ENCODE results near the gene SLC9A2.

The SLC9A2 gene

DNA sequence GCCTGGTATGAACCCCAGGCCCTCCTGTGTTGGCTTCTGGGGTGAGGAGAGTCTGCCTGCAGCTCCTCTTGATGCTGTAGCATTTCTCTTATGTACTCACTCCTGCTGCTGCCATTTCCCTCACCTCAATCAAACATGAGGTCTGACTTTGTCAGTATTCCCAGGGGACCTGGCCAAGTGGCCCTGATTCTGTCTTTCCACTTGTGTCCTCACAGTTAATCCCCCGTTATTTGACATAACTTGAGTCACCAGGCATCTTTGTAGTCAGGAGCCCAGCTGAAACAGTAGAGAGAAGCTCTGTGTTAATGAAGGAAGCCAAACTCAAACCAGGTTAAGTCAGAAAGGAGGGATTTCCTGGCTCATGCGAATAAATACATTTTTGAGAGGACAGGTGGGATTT, 55.0 kb downstream of the SLC9A2 start:
- no peak for DNase-seq

DNA sequence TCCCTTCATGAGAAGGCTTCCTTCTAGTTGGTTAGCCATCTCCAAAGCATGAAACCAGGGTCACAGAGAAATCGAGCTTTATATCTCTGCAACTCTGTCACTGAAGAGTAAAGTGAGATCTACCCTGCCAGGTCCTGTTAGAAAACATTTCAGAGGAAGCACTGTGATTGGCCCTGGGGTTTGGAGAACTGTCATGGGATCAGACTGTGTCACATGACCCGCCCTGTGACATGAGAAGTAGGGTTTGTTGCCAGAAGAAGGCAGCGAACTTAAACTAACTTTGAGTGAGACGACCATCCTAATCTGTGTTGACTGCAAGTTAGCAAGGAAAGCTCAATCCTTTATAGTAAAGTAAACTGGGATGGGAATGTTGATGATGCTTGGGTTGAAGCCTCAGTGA, 55.5 kb downstream of the SLC9A2 start:
- no peak for DNase-seq

GRCh38 chr2:102677244-102678215, 58.2 kb downstream of the SLC9A2 start:
- DNase-seq = no peak

DNA sequence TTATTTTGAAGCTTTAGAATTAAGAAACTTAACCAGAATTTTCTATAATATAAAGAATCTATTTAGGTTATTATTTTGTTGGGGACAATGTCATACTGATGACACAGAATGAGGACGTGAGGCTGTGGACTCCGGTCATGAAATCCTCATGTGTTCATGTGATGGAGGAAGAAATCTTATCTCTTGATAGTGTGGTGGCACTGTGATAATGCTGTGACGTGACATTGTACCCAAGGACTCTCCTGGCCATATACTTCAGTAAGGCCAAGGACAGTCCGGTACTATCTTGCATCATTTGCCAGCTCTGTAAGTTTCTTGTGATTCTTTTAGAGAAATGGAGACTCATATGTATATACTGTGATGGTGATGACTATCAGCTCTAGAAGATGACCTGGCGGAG, 59.1 kb downstream of the SLC9A2 start:
- no peak for DNase-seq

DNA sequence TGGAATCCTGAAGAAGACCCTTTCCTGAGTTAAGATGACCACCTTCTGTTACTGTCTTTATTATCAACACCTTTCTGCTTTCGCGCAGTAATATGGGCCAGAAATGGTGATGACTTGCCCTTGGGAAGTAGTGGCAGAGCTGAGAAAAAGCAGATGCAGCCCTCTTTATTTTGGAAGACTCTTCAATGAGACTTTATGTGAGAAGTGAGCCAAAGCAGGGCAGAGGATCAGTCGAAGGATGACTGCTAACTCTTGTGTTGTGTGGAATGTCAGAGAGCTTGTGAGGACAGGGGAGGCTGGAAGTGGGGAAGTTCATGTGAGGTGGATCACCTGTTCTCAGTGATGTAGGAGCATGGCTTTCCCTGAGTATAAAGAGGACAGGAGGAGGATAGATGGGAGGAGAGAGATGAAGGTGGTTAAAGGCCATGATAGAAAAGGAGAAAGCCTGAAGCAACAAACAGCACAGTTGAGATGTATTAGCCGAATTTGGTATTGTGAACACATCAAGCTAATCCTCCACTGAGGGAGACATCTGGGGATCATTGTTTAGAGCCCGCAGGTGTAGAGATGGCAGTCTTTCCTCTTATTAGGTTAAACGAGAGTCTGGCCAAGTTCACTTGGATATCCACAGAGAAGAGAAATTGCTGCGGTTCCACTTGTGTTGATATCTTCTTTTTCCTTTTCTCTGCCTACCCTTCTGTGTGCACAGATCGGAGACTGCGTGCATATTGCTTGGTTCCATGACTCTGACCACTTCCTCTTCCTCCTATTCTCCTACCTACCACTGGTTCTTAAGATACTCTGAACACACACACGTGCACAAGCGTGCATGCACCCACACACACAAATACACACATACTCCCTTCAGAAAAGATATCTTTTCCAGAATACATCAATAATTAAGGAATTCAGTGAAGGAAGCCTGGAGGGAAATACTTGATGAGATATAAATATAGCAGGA, 67.4 kb downstream of the SLC9A2 start:
- no peak for DNase-seq

GRCh38 chr2:102690012-102690411, 70.7 kb downstream of the SLC9A2 start:
- no peak for DNase-seq

- DNase-seq = no peak
Measured at GRCh38 chr2:102696463-102696862, 77.1 kb downstream of the SLC9A2 start.

DNA sequence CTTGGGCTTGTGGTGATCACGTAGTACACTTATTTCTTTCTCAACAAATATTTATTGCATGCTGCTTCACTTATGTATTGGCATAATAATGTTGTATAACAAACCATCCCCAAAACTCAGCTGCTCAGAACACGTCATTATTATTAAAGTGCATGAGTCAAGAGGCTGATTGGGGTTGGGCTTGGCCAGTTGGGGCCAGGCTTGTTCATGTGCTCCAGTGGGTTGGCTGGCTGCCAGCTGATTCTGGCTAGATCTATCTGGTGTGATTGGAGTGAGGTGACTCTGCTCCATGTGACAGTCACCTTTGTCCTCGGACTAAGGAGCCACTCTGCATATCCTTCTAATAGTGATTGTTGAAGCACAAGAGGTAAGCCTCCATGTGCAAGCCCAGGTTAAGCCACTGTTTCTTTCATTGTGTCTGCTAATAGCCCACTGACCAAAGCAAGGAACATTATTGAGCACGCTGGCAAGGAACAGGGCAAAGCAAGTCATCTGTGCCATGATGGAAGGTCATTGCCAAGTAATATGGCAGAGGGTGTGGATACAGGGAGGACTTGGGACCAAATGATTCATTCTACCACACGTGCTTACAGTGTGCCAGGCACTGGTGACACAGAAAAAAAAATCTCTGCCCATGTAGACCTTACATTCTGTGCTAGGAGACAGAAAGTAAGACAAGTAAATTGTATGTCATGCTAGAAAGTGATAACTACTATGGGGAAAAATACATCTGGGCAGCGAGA, 79.2 kb downstream of the SLC9A2 start:
- peak; percentile 61 for DNase-seq

DNA sequence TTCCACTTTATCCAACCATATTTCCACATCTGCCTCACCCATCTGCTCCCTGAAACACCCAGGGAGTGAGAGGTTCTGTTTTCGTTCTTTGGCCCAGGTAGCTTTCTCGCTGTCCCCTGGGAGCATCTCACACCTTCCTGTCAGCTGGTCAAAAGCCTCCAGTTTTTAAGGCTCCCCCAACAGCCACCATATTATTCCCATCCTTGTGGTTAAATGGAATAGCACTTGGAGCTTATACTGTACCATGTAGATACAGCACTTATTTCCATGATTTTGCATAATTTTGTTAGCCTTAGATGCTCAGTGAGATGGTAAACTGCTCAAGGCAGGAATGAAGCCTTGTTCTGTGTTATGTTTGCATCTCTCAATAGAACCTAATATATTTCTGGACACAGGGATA, 84.0 kb downstream of the SLC9A2 start:
- no peak for DNase-seq

GRCh38 chr2:102703748-102704147, 84.4 kb downstream of the SLC9A2 start:
- DNase-seq = no peak

- no peak for DNase-seq
Measured at GRCh38 chr2:102704531-102704930, 85.2 kb downstream of the SLC9A2 start.

GRCh38 chr2:102707796-102708695, 88.7 kb downstream of the SLC9A2 start:
- DNase-seq = no peak

DNA sequence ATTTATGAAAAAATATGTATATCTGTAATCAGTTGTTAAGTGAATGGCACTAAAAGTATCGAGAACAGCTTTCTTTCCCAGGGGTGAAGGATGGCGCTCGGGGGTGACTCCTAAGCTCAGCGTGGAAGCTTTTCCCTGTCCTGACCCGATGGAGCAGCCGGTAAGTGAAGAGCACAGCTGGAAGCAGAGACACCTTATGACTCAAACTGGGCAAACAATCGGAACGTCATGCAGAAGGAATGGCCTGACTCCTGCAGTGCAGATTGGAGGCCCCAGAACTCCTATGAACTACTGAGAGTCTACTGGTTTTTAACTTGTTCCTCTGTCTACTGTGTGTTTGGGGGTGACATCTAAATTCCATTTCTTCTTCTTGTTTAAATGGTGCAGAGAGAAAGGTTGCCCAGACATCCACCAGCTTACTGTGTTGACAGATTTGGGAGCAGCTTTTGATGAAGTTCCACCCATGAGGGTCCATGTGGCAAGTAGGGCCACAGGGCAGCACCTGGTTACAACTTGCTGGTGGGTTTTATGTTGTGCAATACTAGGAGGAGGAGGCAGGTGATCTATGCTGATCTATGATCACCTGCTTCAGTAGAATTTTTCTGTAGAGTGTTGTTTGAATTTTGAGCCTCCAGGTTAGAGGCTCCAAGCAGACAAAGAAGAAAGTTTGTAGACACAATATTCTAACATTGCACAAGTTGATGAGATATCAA, 89.7 kb downstream of the SLC9A2 start:
- DNase-seq = no peak

DNA sequence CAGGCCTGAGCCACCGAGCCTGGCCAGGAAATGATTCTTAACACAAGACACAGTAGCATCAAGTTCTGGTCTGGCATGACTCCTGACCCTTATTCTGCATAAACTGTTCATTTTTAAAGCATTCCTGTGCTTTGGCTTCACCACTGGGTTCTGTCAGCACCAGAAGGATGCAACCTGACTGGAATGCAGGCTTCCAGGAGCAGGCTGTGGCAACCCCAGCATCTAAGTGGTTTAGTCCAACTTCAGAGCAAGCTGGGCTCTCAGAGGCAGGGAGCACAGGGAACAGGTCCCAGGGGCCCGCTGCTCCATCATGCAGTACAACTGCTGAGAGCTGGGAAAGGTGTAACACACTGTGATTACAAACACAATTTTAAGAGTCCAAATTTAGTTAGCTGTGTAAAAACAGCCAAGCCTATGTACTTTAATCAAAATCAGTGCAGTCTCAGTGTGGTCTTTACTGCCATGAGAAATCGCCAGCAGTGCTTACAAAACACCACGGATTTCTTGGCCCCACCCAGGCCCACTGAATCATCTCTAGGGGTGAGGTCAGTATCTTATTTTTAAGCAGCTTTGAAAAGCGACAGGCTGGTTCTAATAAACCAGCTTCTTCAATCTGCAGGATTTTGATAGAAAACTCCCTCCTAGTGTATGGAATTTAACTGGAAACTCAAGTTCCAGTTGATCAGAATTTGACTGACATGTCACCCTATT, 98.1 kb downstream of the SLC9A2 start:
- DNase-seq = no peak

GRCh38 chr2:102718387-102719316, 99.3 kb downstream of the SLC9A2 start:
- no peak for DNase-seq

DNA sequence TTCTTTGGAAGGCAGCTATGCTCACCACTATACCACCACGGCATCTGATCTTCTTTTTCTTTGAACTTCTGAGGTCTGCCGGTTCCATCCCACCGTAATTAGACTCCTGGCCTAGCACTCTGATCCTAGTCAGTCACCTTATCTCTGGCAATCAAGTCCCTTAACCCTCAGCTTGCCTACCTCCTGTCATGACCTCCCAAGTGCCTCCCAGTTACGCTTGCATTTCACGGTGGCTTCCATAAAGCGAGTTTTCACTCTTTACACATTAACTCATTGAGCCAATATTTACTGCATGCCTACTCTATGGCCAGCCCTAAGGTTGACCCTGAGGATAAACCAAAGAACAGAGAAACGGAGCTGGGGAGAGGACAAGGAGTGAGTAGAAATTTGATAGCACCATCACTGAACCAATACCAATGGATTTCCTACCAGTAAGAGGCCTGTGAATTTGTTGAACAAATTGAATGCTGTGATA, 104.7 kb downstream of the SLC9A2 start:
- DNase-seq = no peak

DNA sequence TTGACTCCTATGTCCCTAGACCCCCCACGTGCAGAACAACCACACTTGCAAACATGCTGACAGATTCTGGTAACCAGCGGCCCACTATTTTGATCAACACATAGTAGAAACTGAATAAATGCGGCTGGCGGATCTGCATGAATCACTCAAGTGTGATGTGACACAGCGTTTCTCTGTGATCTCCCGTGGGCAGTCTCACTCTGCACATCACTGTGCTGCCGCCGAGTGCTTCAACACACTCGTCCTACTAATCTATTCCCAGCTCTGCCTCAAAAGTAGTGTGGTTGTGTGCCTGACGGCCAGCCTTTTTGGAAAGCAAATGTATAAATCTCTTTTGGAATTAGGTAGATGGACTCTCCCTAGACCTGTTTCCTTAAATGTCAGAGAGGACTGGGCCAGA, 105.2 kb downstream of the SLC9A2 start:
- DNase-seq = no peak

DNA sequence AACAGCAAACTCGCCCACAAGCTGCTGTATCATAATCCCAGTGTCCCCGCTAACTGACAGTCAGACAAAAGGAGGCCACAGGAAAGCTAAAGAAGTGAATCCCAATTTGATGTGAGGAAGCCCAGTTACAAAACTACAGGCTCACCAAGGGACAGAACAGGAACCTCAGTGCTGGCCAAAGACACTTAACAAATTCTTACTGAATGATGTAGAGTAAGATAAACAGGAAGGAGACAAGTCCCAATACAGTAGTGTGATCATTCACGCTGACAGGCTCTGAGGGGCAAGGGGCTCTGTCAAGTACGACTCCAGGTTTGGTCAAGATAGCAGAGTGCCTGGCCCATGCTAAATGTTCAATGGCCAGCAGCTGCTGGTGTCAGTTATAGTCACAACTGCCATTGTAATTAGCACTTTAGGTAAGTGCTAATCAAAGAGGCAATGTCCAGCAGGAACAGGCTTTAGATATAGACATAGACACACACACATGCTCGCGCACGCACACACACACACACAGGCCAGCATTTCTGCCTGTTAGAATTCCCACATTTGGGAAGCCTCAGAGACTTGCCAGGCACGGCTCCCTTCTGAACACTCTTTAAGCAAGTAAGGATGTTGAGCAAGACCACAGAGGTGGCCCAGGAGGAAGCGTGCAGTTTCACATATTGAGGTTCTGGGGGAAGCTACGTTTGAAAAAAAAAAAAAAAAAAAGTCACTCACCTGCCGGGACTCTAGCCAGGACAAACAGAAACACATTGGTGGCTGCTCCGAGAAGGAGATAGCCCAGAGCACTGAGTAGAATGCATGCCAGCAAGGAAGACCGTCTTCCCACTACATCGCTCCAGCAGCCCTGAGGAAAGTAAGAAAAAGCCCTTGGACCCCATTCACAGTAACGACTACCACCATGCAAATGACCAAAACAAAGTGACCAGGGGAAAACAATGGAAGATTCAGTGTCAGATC, 107.1 kb downstream of the SLC9A2 start:
- DNase-seq = no peak
